H1 (cell line): ENCODE data around the gene KLF7.

Source experiments
- EP300 ChIP-seq, 2 experiments: IDR thresholded peaks; 1 replicate in 1 of 2; 2 replicates in 1 of 2; pipeline ENCODE4 v1.6.1; 2011 to 2012; ENCODE audit warnings: low read depth in 2 of 2, low read length in 2 of 2, mild to moderate bottlenecking in 2 of 2, borderline replicate concordance in 1 of 2, inconsistent platforms in 1 of 2, moderate library complexity in 1 of 2
- EZH2 ChIP-seq: fragments of 200-600 bp; sonication (generic); IDR thresholded peaks from 2 replicates; pipeline ENCODE4 v1.7.1; 2012; ENCODE audit warnings: low read depth, mild to moderate bottlenecking, moderate library complexity, low read length, inconsistent platforms; ENCODE audit not compliant: severe bottlenecking
- JUND ChIP-seq: IDR thresholded peaks from 2 replicates; pipeline ENCODE4 v1.6.1; 2011; ENCODE audit warnings: mild to moderate bottlenecking, improper control_type of control experiment, low read length
- NRF1 ChIP-seq: IDR thresholded peaks from 2 replicates; pipeline ENCODE4 v1.6.1; 2011; ENCODE audit warnings: mild to moderate bottlenecking, low read depth, low read length, improper control_type of control experiment
- RNF2 ChIP-seq: fragments of 200-900, 300-1000 bp; sonication (generic); IDR thresholded peaks from 2 replicates; pipeline ENCODE4 v1.7.1; 2016; ENCODE audit warnings: borderline replicate concordance, low read depth, mild to moderate bottlenecking, antibody characterized with exemption, low read length; ENCODE audit not compliant: poor library complexity, severe bottlenecking; ENCODE audit errors: missing control alignments
- TAF1 ChIP-seq: IDR thresholded peaks from 2 replicates; pipeline ENCODE4 v1.6.1; 2011; ENCODE audit warnings: mild to moderate bottlenecking, low read depth, low read length
- TF ChIP-seq, protein P1 (sequence below), 3 experiments: IDR thresholded peaks; 1 replicate in 2 of 3; 2 replicates in 1 of 3; pipeline versions ENCODE4 v1.5.1 to v1.6.1; 2011; ENCODE audit warnings: low read length in 3 of 3, mild to moderate bottlenecking in 3 of 3, inconsistent platforms in 2 of 3, low read depth in 1 of 3, moderate library complexity in 1 of 3; ENCODE audit not compliant: insufficient read depth in 1 of 3; ENCODE audit errors: control extremely low read depth in 1 of 3
- TF ChIP-seq, protein P2 (sequence below): IDR thresholded peaks from 2 replicates; pipeline ENCODE4 v1.6.1; 2012; ENCODE audit warnings: inconsistent platforms

DNA sequence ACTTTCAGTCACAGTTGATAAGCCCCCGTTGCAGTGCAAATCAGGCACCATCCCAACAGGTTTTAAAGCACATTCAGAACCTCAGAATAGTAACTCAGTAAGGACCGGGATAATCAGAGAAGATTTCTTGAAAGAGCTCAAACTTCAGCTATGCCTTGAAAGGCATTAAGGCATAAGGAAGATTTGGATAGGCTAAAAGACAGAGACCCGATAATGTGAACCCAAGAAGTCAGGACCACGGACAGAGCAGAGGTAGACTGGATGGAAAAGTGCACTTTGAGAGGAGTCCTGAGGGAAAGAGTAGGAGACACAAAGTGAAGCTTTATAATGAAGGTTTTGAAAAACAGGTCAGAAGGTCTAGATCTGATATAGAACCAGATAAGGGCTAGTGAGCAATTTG is 36.9 kb upstream of the KLF7 start:
- no peak for TF ChIP-seq EZH2
- TF ChIP-seq, protein P1, sequence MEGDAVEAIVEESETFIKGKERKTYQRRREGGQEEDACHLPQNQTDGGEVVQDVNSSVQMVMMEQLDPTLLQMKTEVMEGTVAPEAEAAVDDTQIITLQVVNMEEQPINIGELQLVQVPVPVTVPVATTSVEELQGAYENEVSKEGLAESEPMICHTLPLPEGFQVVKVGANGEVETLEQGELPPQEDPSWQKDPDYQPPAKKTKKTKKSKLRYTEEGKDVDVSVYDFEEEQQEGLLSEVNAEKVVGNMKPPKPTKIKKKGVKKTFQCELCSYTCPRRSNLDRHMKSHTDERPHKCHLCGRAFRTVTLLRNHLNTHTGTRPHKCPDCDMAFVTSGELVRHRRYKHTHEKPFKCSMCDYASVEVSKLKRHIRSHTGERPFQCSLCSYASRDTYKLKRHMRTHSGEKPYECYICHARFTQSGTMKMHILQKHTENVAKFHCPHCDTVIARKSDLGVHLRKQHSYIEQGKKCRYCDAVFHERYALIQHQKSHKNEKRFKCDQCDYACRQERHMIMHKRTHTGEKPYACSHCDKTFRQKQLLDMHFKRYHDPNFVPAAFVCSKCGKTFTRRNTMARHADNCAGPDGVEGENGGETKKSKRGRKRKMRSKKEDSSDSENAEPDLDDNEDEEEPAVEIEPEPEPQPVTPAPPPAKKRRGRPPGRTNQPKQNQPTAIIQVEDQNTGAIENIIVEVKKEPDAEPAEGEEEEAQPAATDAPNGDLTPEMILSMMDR (IDR thresholded peaks at IDR 0.05; ENCODE audit: control extremely low read depth in 1 of 3, insufficient read depth in 1 of 3, low read depth in 1 of 3, low read length in 3 of 3) = no peak
- TF ChIP-seq TAF1 = no peak
- TF ChIP-seq EP300 (IDR thresholded peaks at IDR 0.05; ENCODE audit: borderline replicate concordance in 1 of 2, low read depth in 2 of 2, low read length in 2 of 2) = no peak
- no peak for TF ChIP-seq NRF1
- TF ChIP-seq JUND = no peak
- TF ChIP-seq, protein P2, sequence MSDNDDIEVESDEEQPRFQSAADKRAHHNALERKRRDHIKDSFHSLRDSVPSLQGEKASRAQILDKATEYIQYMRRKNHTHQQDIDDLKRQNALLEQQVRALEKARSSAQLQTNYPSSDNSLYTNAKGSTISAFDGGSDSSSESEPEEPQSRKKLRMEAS = no peak
- TF ChIP-seq RNF2 = no peak
